HG02759 (cell line): ENCODE data around the gene ADARB2.

Experiments used
- ATAC-seq: cut with Tn5 transposase; IDR thresholded peaks from one replicate; pipeline ENCODE4 v1.9.1; 2021; ENCODE audit warnings: mild to moderate bottlenecking, moderate library complexity; ENCODE audit not compliant: unreplicated experiment

Gene ADARB2

DNA sequence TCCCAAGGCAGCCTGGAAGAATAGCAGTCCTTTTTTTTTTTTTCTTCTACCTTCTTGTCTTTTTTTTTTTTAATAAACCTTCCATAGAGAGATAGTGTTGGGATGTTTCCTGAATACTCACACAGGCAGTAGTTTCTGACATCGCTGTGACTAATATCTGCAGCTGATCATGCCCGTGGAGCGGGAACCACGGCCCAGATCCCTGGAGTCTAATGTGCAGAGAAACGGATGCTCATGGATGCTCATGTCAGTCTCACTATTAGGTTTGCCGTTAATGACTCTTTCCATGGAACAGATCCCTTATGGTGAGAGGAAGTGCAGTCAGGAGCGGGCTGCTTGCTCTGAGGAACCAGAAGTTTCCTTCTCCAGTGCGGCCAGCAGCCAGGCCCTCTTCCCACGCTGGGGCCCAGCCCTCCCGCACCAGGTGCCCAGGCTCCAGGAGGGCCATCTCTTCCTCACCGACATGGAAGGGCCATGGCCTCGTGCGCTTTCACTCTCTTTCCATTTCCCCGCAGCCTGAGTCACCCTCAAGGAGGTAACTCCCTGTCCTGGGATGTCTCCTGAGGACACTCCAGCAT is 548.7 kb downstream of the ADARB2 start:
- ATAC-seq = no peak

GRCh38 chr10:1187855-1188557 is 549.3 kb downstream of the ADARB2 start:
- no peak for ATAC-seq

DNA sequence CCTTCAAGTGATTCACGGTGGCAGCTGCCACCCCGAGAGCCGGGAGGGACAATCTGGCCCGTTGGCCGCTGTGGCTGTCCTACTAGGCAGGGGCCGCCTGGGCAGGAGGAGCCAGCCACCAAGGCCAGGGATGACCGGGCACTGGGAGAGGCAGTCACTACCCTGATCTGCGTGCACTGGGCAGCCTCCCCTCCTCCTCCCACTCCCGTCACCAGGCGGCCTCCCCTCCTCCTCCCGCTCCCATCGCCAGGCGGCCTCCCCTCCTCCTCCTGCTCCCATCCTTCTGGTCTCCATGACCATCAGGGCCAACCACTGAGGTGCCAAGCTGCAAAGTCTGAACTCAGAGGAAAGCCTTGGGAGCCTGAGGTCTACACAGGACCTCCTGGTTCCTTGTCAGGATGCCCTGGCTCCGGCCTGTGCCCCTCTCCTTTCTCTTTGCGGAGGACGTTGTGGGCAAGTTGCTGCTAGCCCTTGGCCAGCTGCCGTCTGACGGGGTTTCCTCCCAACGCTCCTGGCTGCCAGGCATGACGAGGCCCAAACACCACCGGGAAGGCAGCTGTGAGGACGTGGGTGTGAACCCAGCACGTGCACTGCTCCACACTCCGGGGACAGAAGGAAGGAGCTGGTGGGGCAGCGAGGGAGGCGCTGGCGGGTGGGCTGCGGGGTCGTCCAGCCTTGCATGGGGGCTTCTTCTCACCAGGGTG is 550.0 kb downstream of the ADARB2 start:
- ATAC-seq = no peak

DNA sequence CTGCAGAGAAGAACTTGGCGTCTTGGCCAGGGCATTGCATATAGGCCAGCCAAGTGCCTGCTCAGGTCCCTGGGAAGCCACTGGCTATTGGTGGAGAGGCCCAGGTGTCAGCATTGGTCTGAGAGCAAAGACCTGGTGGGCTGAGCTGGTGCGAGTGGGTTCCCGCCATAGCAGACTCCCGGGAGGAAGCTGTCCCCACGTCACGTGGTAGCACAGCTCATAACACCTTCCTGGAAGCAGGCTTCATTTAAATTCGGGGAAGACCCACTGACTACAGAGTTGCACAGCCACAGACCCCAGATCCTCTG is 550.7 kb downstream of the ADARB2 start:
- no peak for ATAC-seq

GRCh38 chr10:1185911-1186682 is 551.2 kb downstream of the ADARB2 start:
- ATAC-seq = no peak

- ATAC-seq = no peak
Measured at GRCh38 chr10:1184541-1185430, 552.5 kb downstream of the ADARB2 start.

- no peak for ATAC-seq
Measured at GRCh38 chr10:1183701-1184100, 553.6 kb downstream of the ADARB2 start.

GRCh38 chr10:1183033-1183396 is 554.3 kb downstream of the ADARB2 start:
- no peak for ATAC-seq

DNA sequence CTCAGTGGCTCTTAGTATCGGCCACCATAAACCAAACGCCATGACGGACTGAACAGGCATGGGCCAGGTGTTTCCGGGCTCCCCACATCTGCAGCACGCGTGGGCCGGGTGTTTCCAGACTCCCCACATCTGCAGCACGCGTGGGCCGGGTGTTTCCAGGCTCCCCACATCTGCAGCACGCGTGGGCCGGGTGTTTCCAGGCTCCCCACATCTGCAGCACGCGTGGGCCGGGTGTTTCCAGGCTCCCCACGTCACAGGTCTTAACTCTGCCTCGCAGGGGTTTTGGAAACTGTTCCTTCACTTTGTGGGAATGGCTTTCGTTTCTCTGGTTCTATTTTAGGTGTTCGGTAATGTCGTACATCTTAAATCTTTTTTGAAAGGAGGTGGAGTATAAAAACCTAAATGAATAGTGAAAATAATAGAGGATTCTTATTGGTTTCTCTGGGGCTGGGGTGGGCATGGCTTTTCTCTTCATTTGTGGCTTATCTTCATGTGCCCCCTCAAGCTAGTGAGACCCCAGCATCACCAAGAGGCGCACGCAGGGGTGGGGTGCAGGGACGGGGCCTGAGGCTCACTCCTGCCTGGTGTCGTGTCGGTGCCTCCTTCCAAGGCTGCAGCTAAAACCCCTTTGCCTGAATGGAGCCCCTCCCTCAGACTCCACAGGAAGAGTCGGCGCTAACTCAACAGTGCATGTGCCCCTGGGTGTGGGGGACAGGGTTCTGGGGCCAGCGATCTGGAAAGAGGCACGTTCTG is 554.9 kb downstream of the ADARB2 start:
- no peak for ATAC-seq

GRCh38 chr10:1180836-1181235 is 556.5 kb downstream of the ADARB2 start:
- ATAC-seq = no peak

DNA sequence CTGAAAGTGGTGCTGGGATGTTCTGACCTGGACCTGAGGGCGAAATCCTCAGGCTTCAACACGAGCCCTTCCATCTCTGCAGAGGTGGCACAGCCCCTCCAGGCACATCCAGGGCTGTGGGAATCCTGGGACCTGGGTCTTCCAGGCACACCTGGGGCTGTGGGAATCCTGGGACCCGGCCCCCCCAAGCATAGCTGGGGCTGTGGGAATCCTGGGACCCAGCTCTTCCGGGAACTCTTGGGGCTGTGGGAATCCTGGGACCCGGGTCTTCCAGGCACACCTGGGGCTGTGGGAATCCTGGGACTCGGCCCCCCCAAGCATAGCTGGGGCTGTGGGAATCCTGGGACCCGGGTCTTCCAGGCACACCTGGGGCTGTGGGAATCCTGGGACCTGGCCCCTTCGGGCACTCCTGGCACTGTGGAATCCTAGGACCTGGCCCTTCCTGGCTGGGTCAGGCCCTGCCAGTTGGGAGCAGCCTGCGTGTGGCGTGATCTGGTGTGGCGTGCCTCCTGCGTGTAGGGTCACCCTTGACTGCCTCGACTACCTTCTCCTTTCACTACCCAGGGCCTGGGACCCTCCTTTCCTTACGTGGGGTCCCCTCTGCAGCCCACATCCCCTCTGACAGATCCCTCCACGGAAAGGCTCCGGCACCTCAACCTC is 557.1 kb downstream of the ADARB2 start:
- no peak for ATAC-seq

- ATAC-seq = no peak
Measured at GRCh38 chr10:1179346-1180070, 557.8 kb downstream of the ADARB2 start.

DNA sequence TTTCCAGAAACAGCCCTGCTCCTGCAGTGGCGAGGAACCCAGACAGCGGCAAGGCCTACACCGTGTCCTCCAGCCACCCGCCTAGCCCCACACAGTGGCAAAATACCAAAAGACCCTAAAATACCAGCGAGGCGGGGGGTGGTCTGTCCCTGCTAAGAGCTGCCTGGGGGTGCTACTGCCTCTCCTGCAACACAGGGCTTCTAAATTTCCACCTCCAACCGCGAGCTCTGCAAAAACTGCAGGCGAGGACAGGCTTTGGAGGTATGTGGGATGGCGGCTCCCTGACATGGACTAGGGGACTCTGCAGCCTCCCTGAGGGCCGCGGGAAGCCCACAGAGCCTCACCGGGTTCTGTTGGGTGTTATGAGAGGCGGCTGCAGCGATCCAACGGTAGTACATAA is 558.8 kb downstream of the ADARB2 start:
- ATAC-seq = no peak

DNA sequence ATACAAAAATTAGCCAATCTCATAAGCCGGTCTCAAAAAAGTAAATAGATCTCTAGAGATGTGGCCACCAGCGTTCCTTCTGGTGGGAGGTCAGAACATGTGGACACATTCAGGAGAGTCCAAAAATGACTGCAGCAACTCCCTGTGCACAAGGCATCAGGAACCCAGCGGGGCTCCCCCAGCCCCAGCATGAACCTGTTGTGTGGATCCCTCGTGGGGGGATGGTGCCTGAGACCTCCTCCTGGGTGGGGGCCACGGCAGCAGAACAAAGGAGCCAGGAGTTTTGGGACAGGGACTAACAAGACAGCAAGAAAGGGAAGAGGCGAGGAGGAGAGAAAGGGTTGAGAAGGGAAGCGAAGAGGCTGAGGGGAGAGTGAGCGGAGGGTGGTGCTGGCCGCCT is 559.4 kb downstream of the ADARB2 start:
- ATAC-seq = no peak

GRCh38 chr10:1175956-1176565 is 561.3 kb downstream of the ADARB2 start:
- no peak for ATAC-seq

DNA sequence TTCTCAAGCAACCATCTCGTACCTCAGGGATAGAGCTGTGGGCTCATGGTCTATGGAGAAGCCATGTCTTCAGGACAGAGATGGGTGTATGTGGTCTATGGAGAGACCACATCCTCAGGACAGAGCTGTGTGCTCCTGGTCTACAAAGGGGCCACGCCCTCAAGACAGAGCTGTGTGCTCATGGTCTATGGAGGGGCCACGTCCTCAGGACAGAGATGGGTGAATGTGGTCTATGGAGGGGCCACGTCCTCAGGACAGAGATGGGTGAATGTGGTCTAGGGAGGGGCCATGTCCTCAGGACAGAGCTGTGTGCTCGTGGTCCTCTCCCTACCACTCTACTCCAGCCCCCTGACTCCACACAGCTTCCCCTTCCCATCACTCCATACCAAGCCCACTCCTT is 563.3 kb downstream of the ADARB2 start:
- no peak for ATAC-seq

GRCh38 chr10:1173091-1173490 is 564.2 kb downstream of the ADARB2 start:
- ATAC-seq = no peak

DNA sequence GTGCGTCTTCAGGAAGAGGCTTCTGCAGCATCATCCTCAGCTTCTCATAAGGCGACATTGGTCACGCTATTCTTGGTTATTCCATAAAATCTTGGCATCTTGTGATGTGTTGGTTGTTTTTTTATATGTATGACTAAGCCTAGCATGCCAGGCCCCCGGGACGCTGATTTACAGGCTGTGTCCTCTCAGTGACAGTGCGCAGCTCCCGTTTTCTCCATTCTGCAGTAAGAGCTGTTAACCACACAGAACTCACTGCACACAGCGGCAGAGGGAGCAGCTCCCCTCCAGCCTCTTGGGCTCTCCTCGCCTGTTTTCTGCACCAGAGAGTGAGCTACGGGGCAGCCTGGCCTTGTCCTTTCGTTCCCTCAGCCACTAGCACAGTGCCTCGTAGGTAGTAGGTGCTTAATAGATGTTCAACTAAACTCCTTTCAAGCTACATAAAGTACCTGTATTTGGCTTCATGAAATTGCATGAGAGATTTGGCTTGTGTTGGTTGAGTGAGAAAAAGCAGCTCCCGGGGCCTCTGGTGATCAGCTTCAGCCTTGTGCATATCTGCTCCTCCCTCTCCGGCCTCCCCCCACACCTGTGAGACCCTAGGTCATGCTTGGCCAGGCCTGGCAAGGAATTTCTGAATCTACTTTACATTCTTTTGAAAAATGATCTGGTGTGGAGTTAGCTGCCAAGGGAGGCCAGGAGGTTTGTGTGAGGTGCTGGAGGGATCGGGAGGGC is 564.9 kb downstream of the ADARB2 start:
- no peak for ATAC-seq
